ENCODE measurements around the gene TLR8.

GRCh38 chrX:12922599-12922919, 16.1 kb downstream of the TLR8 start:
- no peak for TF ChIP-seq CTCF (IDR thresholded peaks at IDR 0.05; ENCODE audit: low read depth, low read length)
- TF ChIP-seq EZH2phosphoT487 (IDR thresholded peaks at IDR 0.05; ENCODE audit: low read depth), result no peak

Data from OCI-LY3 (cell line).